Gastroesophageal sphincter (tissue), 4 donors: Measurements from ENCODE around the gene IRF1. TPM values are rescaled to one million over a fixed set of nuclear protein-coding genes. Genes with fewer than 3 reads are reported as not detected.

Experiments
- ATAC-seq: fragments of 150-250 bp; one replicate; pipeline ENCODE4 v1.9.1; 2016; ENCODE audit warnings: mild to moderate bottlenecking, moderate library complexity
- H3K27ac ChIP-seq, 4 donors: fragments of 200-600 bp; sonication (generic) in 3 of 4; 1 replicate in 3 of 4; 2 replicates in 1 of 4; pipeline ENCODE4 v1.5.1; 2016 to 2019
- H3K27me3 ChIP-seq: fragments of 200-600 bp; sonication (generic); one replicate; pipeline ENCODE4 v1.5.1; 2019
- H3K36me3 ChIP-seq, 2 donors: fragments of 200-600 bp; sonication (generic); one replicate each; pipeline ENCODE4 v1.5.1; 2019; ENCODE audit warnings: control low read depth in 1 of 2
- H3K4me1 ChIP-seq, 3 donors: fragments of 200-600 bp; sonication (generic); 1 replicate in 2 of 3; 2 replicates in 1 of 3; pipeline ENCODE4 v1.5.1; 2016 to 2019; ENCODE audit warnings: control low read depth in 2 of 3
- H3K4me3 ChIP-seq, 2 donors: fragments of 200-600 bp; sonication (generic); one replicate each; pipeline ENCODE4 v1.5.1; 2019; ENCODE audit warnings: mild to moderate bottlenecking in 1 of 2, moderate library complexity in 1 of 2
- H3K9me3 ChIP-seq, 3 donors: fragments of 200-600 bp; sonication (generic); one replicate each; pipeline ENCODE4 v1.5.1; 2017 to 2019; ENCODE audit warnings: control low read depth in 2 of 3
- CTCF ChIP-seq, 4 experiments: fragments of 200-600 bp in 2 of 4; fragments of 450-650 bp in 2 of 4; sonication (generic) in 1 of 4; IDR thresholded peaks; one replicate each; pipeline ENCODE4 v1.5.1; 2017 to 2019; ENCODE audit warnings: antibody characterized with exemption in 4 of 4, mild to moderate bottlenecking in 2 of 4, moderate library complexity in 2 of 4
- EP300 ChIP-seq: sonication (generic); formaldehyde crosslinking; IDR thresholded peaks from one replicate; pipeline ENCODE4 v1.6.1; 2017; ENCODE audit warnings: antibody characterized with exemption, mild to moderate bottlenecking
- POLR2A ChIP-seq, 2 donors: fragments of 450-650 bp; IDR thresholded peaks; one replicate each; pipeline ENCODE4 v1.6.1; 2017; ENCODE audit warnings: antibody characterized with exemption in 2 of 2, mild to moderate bottlenecking in 2 of 2, moderate library complexity in 1 of 2
- POLR2AphosphoS5 ChIP-seq: sonication (generic); formaldehyde crosslinking; IDR thresholded peaks from one replicate; pipeline ENCODE4 v1.6.1; 2017; ENCODE audit warnings: antibody characterized with exemption
- WGBS, 2 donors: methylation state at CpG; one replicate each; pipeline ENCODE4 v1.1.5; 2018; ENCODE audit warnings: low coverage in 1 of 2; 5-methylcytosine and 5-hydroxymethylcytosine counted together
- total RNA-seq, 4 donors: library from RNA; depleted of rRNA; stranded (reverse); fragments of >200 nt; gene quantifications; one replicate each; pipeline ENCODE4 v1.1.0, GENCODE V29; 2016

IRF1 gene
- total RNA-seq, 4 donors from 2014 or later = 10.9 to 74.3 (median 19.4) TPM

GRCh38 chr5:132478366-132478871 lies 12.2 kb downstream of the IRF1 start:
- TF ChIP-seq EP300 = no peak
- no peak for TF ChIP-seq CTCF (IDR thresholded peaks at IDR 0.05)
- no peak for TF ChIP-seq POLR2A (IDR thresholded peaks at IDR 0.05)
- no peak for TF ChIP-seq POLR2AphosphoS5
- Histone ChIP-seq H3K4me1 (peaks cover 0 to 62% (median 15%) of the 10 kb centered on the region in 3 donors), H3K27ac (peak overlapping the region in 3 of 4 donors; percentile 2 to 50 (median 32)), H3K36me3 (peaks cover 0 to 25% of the 10 kb centered on the region in 2 donors), H3K9me3 (no peaks in the 10 kb centered on the region), H3K27me3 (no peaks in the 10 kb centered on the region), H3K4me3 (no peak overlapping the region)
- ATAC-seq = no peak
- WGBS, 2 donors = no CpG with 5 or more reads among the region's 4 CpGs

DNA sequence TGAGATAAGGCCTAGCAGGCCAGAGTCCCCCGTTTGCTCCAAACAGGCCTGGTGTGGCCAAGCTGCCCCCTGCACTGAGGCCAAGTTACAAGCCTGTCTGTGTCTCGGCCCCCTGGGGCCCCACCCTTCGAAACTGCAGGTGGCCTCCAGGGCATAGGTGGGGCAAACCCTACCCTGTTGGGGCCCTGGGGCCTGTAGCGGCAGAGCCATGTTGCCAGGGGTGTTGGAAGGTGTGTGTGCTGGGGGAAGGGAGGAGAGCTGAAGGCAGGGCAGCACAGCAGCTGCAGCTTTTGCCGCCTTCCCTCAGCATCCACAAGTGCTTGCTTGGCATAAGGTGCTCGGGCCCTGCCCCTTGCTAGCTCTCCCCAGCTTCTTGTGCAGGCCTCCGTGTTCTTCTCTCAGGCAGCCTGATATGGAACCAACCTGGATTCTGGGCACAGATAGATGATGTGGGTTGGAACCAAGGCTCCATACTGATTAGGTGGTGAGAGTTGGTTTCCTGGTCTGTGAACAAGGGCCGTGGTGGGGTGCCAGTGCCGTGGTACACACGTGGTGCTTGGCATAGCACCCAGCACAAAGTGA lies 12.7 kb downstream of the IRF1 start:
- H3K4me1 ChIP-seq = peaks cover 0 to 57% (median 15%) of the 10 kb centered on the region in 3 donors
- WGBS, 2 donors = 100% methylated on average over 1 of the region's 10 CpGs; no CpG with 5 or more reads in 1 of the 2 donors
- H3K27me3 ChIP-seq = no peaks in the 10 kb centered on the region
- no peak for ATAC-seq
- no peaks in the 10 kb centered on the region for H3K9me3 ChIP-seq
- no peak overlapping the region for H3K4me3 ChIP-seq
- TF ChIP-seq EP300 = no peak
- TF ChIP-seq POLR2AphosphoS5 = peak; percentile 9
- peak overlapping the region in 3 of 4 donors; percentile 22 to 50 (median 27) for H3K27ac ChIP-seq
- H3K36me3 ChIP-seq = peaks cover 0 to 19% of the 10 kb centered on the region in 2 donors

DNA sequence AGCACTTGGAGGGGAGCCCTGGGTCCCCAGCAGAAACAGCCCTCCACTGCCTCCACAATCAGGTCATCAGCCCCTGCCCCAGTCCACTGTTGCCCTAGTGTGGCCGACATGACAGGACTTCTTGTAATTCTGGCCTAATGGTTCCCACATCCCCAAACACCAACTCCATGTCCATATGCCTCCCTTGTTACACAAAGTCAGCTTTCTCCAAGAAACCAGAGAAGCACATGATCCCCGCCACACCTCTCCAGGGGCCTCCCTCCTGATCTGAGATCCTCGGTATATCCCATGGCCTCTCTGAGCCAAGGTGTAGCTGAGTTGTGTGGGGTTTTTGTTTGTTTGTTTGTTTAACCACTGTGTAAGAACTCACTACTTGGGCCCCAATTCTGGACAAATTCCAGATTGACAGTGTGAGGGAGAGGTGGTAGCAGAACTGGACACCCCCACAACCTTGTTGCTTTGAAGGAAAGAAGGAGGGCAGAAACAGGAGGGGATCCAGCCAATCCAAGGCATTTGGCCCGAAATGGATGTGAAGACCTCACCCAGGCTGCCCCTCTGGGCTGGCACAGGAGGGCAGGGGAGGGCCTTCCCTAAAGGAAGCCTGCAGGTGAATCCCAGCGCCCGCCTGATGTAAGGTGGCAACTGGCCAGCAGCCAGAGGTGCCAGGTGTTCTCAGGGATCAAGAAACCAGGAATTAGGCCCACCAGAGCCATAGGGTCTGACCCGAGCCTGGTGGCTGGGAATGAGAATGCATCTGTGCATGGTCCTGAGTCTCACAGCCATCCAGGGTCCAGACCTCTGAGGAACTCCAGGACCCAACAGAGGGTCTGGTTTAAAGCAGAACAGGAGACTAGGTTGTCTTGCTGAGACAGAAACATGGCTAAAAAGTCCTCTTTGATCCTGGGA lies 13.4 kb downstream of the IRF1 start:
- TF ChIP-seq POLR2A (IDR thresholded peaks at IDR 0.05) = no peak
- peak in 2 of 4 experiments; percentile 5 to 24 for TF ChIP-seq CTCF (IDR thresholded peaks at IDR 0.05)
- H3K36me3 ChIP-seq = peaks cover 0 to 14% of the 10 kb centered on the region in 2 donors
- H3K27me3 ChIP-seq = no peaks in the 10 kb centered on the region
- H3K27ac ChIP-seq = peak overlapping the region in 3 of 4 donors; percentile 68 to 77 (median 71)
- no peak for ATAC-seq
- peaks cover 0 to 57% (median 15%) of the 10 kb centered on the region in 3 donors for H3K4me1 ChIP-seq
- H3K4me3 ChIP-seq = no peak overlapping the region
- no peaks in the 10 kb centered on the region for H3K9me3 ChIP-seq
- 91% methylated on average over 2 of the region's 7 CpGs; no CpG with 5 or more reads in 1 of the 2 donors for WGBS, 2 donors

DNA sequence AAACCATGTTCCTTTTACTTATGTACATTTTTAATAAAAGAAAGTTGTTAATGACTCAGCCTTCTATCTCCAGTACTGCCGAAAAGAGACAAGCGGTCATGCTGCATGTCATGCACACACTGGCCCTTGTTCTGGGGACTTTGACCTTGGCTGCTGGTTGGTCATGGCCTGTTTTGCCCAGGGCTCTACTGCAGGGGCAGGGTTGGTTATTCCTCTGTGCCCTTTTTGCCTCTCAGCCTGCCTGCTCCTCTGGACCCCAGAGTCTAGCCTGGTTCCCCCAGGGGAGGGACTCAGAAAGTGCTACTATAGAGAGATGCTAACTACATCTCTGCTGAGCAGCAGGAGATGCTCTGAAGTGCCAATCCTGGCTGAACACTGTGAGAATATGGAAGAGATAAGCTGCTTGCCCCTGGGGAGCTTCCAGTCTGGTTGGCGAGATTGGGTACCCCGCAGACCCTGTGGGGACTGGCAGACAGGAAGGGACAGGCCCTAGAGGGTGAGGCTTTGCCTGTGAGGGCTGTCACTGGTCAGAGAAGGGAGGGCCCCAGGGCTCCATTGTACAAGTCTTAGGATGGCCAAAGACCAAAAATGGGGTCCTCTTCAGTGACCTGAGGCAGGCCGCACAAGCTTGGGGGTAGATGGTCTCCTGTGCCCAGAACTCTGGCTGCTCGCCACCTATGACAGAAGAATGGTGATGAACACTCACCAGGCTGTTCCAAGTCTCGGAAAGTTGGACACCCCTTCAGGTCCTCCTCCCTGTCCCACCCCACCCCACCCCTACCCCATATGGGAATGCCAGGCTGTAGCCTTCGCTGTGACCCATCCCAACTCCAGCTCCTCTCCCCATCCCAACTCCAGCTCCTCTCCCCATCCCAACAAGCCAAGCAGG lies 14.3 kb downstream of the IRF1 start:
- Histone ChIP-seq H3K27ac (peak overlapping the region in 3 of 4 donors; percentile 68 to 77 (median 71)), H3K27me3 (no peaks in the 10 kb centered on the region)
- no peak for ATAC-seq

More for the DNA sequence above, 14.3 kb downstream of the IRF1 start:
- 33 to 83% methylated on average over 1 of the region's 8 CpGs for WGBS, 2 donors
- TF ChIP-seq CTCF (IDR thresholded peaks at IDR 0.05) = no peak
- no peak for TF ChIP-seq POLR2A (IDR thresholded peaks at IDR 0.05)
- TF ChIP-seq EP300 = no peak
- no peak for TF ChIP-seq POLR2AphosphoS5
- peaks cover 0 to 6% of the 10 kb centered on the region in 2 donors for H3K36me3 ChIP-seq
- H3K9me3 ChIP-seq = no peaks in the 10 kb centered on the region
- H3K4me3 ChIP-seq = no peak overlapping the region
- peaks cover 0 to 57% (median 15%) of the 10 kb centered on the region in 3 donors for H3K4me1 ChIP-seq
